ENCODE measurements around the gene KLHDC10. TPM values are rescaled to one million over a fixed set of nuclear protein-coding genes. Genes with fewer than 3 reads are reported as not detected.
"Not testable (repeated sequence)": the region's sequence is repeated elsewhere in the genome, so short reads cannot be mapped to it uniquely, and the experiment has no call there.

Gene KLHDC10
- total RNA-seq, 1 donor from 2014 or later, result 35.3 TPM

DNA sequence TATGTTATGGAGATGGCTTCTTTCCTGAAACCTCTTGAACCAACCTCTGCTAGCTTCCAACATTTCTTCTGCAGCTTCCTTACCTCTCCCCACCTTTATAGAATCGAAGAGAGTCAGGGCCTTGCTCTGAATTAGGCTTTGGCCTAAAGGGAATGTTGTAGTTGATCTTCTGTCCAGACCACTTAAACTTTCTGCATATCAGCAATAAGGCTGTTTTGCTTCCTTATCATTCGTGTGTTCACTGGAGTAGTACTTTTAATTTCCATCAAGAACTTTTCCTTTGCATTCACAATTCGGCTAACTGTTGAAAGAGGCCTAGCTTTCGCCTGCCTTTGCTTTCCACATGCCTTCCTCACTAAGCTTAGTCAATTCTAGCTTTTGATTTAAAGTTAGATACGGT lies 48.0 kb downstream of the KLHDC10 start:
- Mint-ChIP-seq H3K36me3 (ENCODE audit: unreplicated experiment) (peaks cover 31% of the 10 kb centered on the region), H3K4me3 (ENCODE audit: unreplicated experiment) (no peak overlapping the region), H3K27me3 (ENCODE audit: unreplicated experiment) (no peaks in the 10 kb centered on the region), H3K4me1 (ENCODE audit: unreplicated experiment) (no peaks in the 10 kb centered on the region), H3K27ac (ENCODE audit: unreplicated experiment) (no peak overlapping the region), H3K9me3 (ENCODE audit: unreplicated experiment) (no peaks in the 10 kb centered on the region)
- DNase-seq (ENCODE audit: extremely low spot score, unreplicated experiment), result no peak
- TF ChIP-seq, protein P1, sequence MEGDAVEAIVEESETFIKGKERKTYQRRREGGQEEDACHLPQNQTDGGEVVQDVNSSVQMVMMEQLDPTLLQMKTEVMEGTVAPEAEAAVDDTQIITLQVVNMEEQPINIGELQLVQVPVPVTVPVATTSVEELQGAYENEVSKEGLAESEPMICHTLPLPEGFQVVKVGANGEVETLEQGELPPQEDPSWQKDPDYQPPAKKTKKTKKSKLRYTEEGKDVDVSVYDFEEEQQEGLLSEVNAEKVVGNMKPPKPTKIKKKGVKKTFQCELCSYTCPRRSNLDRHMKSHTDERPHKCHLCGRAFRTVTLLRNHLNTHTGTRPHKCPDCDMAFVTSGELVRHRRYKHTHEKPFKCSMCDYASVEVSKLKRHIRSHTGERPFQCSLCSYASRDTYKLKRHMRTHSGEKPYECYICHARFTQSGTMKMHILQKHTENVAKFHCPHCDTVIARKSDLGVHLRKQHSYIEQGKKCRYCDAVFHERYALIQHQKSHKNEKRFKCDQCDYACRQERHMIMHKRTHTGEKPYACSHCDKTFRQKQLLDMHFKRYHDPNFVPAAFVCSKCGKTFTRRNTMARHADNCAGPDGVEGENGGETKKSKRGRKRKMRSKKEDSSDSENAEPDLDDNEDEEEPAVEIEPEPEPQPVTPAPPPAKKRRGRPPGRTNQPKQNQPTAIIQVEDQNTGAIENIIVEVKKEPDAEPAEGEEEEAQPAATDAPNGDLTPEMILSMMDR (IDR thresholded peaks at IDR 0.05), result no peak

DNA sequence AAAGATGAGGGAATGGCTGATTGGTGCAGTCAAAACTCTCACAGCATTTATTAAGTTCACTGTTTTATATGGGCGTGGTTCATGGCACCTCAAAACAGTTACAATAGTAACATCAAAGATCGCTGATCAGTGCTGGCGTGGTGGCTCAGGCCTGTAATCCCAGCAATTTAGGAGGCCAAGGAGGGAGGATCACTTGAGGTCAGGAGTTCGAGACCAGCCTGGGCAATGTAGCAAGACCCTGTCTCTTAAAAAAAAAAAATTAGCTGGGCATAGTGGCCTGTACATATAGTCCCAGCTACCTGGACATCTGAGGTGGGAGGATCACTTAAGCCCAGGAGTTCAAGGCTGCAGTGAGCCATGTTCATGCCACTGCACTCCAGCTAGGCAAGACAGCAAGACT lies 48.5 kb downstream of the KLHDC10 start:
- Mint-ChIP-seq H3K27ac (ENCODE audit: unreplicated experiment) (no peak overlapping the region), H3K9me3 (ENCODE audit: unreplicated experiment) (no peaks in the 10 kb centered on the region), H3K36me3 (ENCODE audit: unreplicated experiment) (peaks cover 36% of the 10 kb centered on the region), H3K27me3 (ENCODE audit: unreplicated experiment) (no peaks in the 10 kb centered on the region), H3K4me3 (ENCODE audit: unreplicated experiment) (no peak overlapping the region), H3K4me1 (ENCODE audit: unreplicated experiment) (no peaks in the 10 kb centered on the region)
- DNase-seq (ENCODE audit: extremely low spot score, unreplicated experiment), result no peak
- TF ChIP-seq, protein P1 (IDR thresholded peaks at IDR 0.05), result no peak

DNA sequence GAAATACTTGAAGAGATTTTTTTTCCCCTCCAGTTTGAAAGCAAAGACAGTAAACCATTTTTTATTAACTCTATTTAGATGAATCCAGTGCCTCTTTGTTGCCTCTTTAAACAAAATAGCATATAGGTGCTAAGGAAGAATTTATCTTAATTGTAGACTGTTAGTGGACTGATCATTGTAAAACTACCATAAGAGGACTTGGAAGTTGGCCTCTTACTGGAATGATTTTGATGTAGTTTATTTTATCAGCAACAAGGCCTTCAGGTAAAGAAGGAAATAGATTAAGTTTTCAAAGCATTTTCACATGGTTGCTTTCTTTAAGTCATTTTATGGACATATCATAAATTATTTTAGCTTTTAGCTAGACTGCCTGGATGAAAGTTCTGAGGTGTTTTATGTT lies 53.2 kb downstream of the KLHDC10 start:
- DNase-seq (ENCODE audit: extremely low spot score, unreplicated experiment), result no peak
- no peak overlapping the region for H3K4me3 Mint-ChIP-seq (ENCODE audit: unreplicated experiment)
- no peaks in the 10 kb centered on the region for H3K9me3 Mint-ChIP-seq (ENCODE audit: unreplicated experiment)
- peaks cover 48% of the 10 kb centered on the region for H3K36me3 Mint-ChIP-seq (ENCODE audit: unreplicated experiment)
- H3K27me3 Mint-ChIP-seq (ENCODE audit: unreplicated experiment), result no peaks in the 10 kb centered on the region
- peaks cover 15% of the 10 kb centered on the region for H3K4me1 Mint-ChIP-seq (ENCODE audit: unreplicated experiment)
- H3K27ac Mint-ChIP-seq (ENCODE audit: unreplicated experiment), result no peak overlapping the region
- TF ChIP-seq, protein P1 (IDR thresholded peaks at IDR 0.05), result no peak

DNA sequence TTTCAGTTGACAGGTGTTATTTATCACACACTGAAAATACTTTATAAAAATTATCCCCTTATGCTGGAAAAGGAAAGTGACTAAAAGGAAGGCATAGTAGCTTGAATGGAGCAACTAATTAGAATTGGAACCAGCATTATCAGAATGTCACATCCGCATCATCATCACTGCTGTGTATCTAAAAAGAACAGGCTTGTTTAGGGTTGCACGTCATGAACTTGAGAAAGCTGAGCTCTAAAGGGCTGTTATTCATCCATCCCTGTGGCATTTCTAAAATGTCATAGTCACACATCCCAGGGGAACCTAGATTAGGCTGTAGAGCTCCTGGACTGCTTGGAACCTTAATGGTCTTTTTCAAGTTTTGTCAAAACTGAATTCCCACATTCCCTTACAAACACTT lies 54.4 kb downstream of the KLHDC10 start:
- H3K4me3 Mint-ChIP-seq (ENCODE audit: unreplicated experiment), result no peak overlapping the region

DNA sequence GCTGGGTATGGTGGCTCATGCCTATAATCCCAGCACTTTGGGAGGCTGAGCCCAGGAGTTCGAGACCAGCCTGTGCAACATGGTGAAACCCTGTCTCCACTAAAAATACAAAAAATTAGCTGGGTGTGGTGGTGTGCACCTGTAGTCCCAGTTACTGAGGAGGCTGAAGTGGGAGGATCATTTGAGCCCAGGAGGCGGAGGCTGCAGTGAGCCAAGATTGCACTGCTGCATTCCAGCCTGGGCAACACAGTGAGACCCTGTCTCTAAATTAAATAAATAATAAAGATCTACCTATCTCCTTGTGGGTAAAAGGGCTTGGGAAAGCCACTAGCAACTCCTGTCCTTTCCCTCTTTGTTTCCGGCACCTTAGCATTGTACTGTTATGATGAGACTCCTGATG lies 56.5 kb downstream of the KLHDC10 start:
- not testable (repeated sequence) for H3K27me3 Mint-ChIP-seq (ENCODE audit: unreplicated experiment); DNase-seq (ENCODE audit: extremely low spot score, unreplicated experiment); H3K4me3 Mint-ChIP-seq (ENCODE audit: unreplicated experiment); H3K9me3 Mint-ChIP-seq (ENCODE audit: unreplicated experiment)
- Mint-ChIP-seq H3K27ac (ENCODE audit: unreplicated experiment) (peak overlapping the region; percentile 83), H3K4me1 (ENCODE audit: unreplicated experiment) (peaks cover 15% of the 10 kb centered on the region), H3K36me3 (ENCODE audit: unreplicated experiment) (peaks cover 58% of the 10 kb centered on the region)

More for the DNA sequence above, 54.4 kb downstream of the KLHDC10 start:
- Mint-ChIP-seq H3K27ac (ENCODE audit: unreplicated experiment) (no peak overlapping the region), H3K4me1 (ENCODE audit: unreplicated experiment) (peaks cover 15% of the 10 kb centered on the region), H3K9me3 (ENCODE audit: unreplicated experiment) (no peaks in the 10 kb centered on the region), H3K27me3 (ENCODE audit: unreplicated experiment) (no peaks in the 10 kb centered on the region), H3K36me3 (ENCODE audit: unreplicated experiment) (peaks cover 53% of the 10 kb centered on the region)
- DNase-seq (ENCODE audit: extremely low spot score, unreplicated experiment), result no peak
- TF ChIP-seq, protein P1 (IDR thresholded peaks at IDR 0.05), result no peak

DNA sequence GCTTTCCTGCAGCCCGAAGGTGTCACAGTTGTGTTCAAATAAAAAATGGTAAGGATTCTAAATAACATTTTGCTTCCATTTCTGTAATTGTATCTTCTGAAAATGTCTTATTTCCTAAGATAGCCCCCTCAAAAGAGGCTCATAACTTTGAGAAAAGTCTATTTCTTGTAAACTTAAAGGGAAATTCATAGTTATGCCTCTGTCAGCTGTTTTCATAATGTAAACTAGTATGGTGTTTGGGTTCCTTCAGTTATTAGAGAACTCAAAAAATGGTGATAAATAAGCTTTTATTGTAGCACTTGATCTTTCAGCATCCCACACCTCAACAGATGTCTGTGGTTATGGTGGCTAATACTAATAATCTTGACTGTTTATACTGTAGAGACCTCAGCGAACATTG lies 57.1 kb downstream of the KLHDC10 start:
- Mint-ChIP-seq H3K27ac (ENCODE audit: unreplicated experiment) (peak overlapping the region; percentile 83), H3K36me3 (ENCODE audit: unreplicated experiment) (peaks cover 54% of the 10 kb centered on the region), H3K27me3 (ENCODE audit: unreplicated experiment) (no peaks in the 10 kb centered on the region), H3K9me3 (ENCODE audit: unreplicated experiment) (no peaks in the 10 kb centered on the region), H3K4me1 (ENCODE audit: unreplicated experiment) (peaks cover 15% of the 10 kb centered on the region), H3K4me3 (ENCODE audit: unreplicated experiment) (no peak overlapping the region)
- TF ChIP-seq, protein P1 (IDR thresholded peaks at IDR 0.05), result no peak
- DNase-seq (ENCODE audit: extremely low spot score, unreplicated experiment), result no peak
